VCaP (cell line): Measurements from ENCODE around the gene TGFB1I1.

Experiments used
- H3K27ac ChIP-seq: fragments of 450-650 bp; 2 replicates; pipeline ENCODE4 v1.5.1; 2017
- TF ChIP-seq, protein P1 (sequence below): fragments of 450-650 bp; conservative IDR thresholded peaks from 2 replicates; pipeline ENCODE4 v1.5.1; 2017; ENCODE audit warnings: mild to moderate bottlenecking, moderate library complexity

TGFB1I1 gene

GRCh38 chr16:31471875-31472708 is at the start of gene TGFB1I1:
Gene TGFB1I1 (plus strand): TSS chr16:31472152. CDS start chr16:31472189, 37 bp downstream.
- TF ChIP-seq, protein P1, sequence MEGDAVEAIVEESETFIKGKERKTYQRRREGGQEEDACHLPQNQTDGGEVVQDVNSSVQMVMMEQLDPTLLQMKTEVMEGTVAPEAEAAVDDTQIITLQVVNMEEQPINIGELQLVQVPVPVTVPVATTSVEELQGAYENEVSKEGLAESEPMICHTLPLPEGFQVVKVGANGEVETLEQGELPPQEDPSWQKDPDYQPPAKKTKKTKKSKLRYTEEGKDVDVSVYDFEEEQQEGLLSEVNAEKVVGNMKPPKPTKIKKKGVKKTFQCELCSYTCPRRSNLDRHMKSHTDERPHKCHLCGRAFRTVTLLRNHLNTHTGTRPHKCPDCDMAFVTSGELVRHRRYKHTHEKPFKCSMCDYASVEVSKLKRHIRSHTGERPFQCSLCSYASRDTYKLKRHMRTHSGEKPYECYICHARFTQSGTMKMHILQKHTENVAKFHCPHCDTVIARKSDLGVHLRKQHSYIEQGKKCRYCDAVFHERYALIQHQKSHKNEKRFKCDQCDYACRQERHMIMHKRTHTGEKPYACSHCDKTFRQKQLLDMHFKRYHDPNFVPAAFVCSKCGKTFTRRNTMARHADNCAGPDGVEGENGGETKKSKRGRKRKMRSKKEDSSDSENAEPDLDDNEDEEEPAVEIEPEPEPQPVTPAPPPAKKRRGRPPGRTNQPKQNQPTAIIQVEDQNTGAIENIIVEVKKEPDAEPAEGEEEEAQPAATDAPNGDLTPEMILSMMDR: no peak
- H3K27ac ChIP-seq: no peak within 1 kb of the TSS

DNA sequence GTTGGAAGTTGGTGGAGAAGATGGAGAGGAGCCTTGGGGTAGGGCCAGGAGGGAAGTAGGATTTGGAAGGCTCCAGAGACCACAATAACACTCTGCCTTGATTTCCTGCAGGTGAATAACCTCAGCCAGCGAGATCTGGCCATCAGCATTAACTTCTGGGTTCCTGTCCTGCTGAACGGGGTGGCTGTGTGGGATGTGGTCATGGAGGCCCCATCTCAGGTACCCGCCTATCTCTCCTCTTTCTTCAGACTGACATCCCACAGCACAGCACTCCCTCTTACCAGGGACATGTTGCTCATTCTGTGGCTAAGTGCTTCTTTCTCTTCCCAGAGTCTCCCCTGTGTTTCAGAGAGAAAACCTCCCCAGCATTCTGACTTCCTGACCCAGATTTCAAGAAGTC is 48.7 kb upstream of the TGFB1I1 start:
- no peak overlapping the region for H3K27ac ChIP-seq
- TF ChIP-seq, protein P1: no peak

GRCh38 chr16:31423801-31424200 is 48.2 kb upstream of the TGFB1I1 start:
- H3K27ac ChIP-seq: no peak overlapping the region
- TF ChIP-seq, protein P1: no peak

DNA sequence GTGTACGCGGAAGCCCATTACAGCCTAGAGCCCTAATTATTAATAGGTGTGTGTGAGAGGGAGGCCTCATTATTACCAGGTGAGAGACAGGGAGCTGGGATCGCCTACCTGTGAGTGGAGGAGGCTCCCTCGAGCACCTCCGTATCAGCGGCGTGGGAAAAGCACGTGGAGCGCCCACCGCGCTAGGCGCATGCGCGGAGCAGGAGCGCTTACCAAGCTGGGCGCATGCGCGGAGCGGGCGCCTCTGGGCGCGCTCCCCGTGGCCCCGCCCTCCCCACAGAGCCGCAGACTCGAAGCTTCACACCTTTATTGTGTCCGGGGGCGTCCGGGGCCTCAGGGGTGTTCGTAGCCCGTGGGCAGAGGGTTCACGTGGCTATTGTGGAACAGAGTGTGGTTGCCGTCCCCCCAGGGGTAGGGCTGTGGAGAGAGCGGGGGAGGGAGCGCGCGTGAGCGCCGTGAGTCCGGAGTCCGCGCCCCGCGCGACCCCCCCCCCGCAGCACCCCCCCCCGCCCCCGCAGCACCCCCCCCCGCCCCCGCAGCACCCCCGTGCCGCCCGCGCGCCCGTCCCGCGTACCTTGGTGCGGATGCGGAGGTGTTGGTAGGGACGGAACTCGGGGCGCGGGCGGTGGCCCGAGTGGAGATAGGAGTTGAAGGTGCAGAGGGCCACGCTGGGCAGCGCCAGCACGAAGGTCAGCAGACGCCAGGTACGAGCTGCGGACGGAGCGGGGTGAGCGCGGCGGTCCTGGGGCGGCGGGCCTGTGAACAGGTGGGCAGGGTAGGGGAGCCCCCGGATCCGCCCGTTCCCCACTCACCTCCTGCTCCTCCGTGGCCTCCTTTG is 44.3 kb upstream of the TGFB1I1 start:
- TF ChIP-seq, protein P1: no peak
- H3K27ac ChIP-seq: no peak overlapping the region

DNA sequence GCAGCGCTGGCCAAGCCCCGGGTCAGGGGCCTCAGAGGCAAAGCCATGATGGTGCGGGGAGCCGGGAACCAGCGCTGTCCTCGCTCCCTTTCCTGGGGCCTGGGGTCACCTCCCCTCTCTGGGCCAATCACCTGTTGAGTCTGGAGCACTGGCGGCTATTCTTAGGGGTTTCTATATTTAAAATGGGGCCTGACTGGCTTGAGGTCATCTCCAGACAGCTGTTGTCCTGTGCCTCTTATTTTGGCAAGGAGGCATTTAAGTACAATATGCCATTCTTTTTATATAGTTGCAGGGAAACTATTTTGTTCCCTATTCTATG is 43.7 kb upstream of the TGFB1I1 start, which contains the start of gene COX6A2:
Gene COX6A2, minus strand, starts transcription at position 82 of the 319 bp plus-strand sequence. Its CDS starts 35 bp downstream, at position 47.
- TF ChIP-seq, protein P1: no peak
- no peak within 1 kb of the TSS for H3K27ac ChIP-seq

- TF ChIP-seq, protein P1: no peak
- no peak overlapping the region for H3K27ac ChIP-seq
Observed at GRCh38 chr16:31428638-31429247, 43.2 kb upstream of the TGFB1I1 start.

GRCh38 chr16:31429314-31429713 is 42.6 kb upstream of the TGFB1I1 start:
- TF ChIP-seq, protein P1: no peak
- no peak overlapping the region for H3K27ac ChIP-seq
